Right atrium auricular region (tissue), 2 donors: Measurements from ENCODE around the gene APOA1. TPM values are rescaled to one million over a fixed set of nuclear protein-coding genes. Genes with fewer than 3 reads are reported as not detected.

Experiments used
- DNase-seq: peaks from one replicate; pipeline ENCODE4 v3.0.0-alpha.2; 2019; ENCODE audit warnings: low spot score
- H3K27ac ChIP-seq, 2 donors: fragments of 200-600 bp; sonication (generic); 1 replicate in 1 of 2; 2 replicates in 1 of 2; pipeline ENCODE4 v1.5.1; 2016 to 2019
- H3K27me3 ChIP-seq, 2 donors: fragments of 200-600 bp; sonication (generic); one replicate each; pipeline versions ENCODE4 v1.5.1 to v1.6.0; 2017 to 2019
- H3K36me3 ChIP-seq: fragments of 200-600 bp; sonication (generic); one replicate; pipeline ENCODE4 v1.5.1; 2016
- H3K4me1 ChIP-seq, 2 donors: fragments of 200-600 bp; sonication (generic); one replicate each; pipeline versions ENCODE4 v1.5.1 to v1.6.0; 2017 to 2019
- H3K4me3 ChIP-seq, 2 donors: fragments of 200-600 bp; sonication (generic); 1 replicate in 1 of 2; 2 replicates in 1 of 2; pipeline ENCODE4 v1.5.1; 2017 to 2019; ENCODE audit warnings: mild to moderate bottlenecking in 1 of 2, moderate library complexity in 1 of 2
- H3K9me3 ChIP-seq, 2 donors: fragments of 200-600 bp; sonication (generic); one replicate each; pipeline ENCODE4 v1.5.1; 2019
- total RNA-seq, 2 donors: library from RNA; depleted of rRNA; stranded (reverse); fragments of >200 nt; gene quantifications; one replicate each; pipeline ENCODE4 v1.1.0, GENCODE V29; 2016
- TF ChIP-seq, protein P1 (sequence below), 2 donors: fragments of 200-600 bp; sonication (generic); IDR thresholded peaks; one replicate each; pipeline ENCODE4 v1.5.1; 2019; ENCODE audit warnings: antibody characterized with exemption in 2 of 2

The APOA1 gene
- total RNA-seq, 2 donors from 2014 or later: 4.5 to 9.5 TPM

- no peak for DNase-seq
- H3K27me3 ChIP-seq: no peaks in the 10 kb centered on the region
- no peak within 1 kb of the TSS for H3K27ac ChIP-seq
These were observed 14.2 kb downstream of the APOA1 start, which contains the start of gene APOA4 for GRCh38 chr11:116823031-116823843. Gene APOA4 (minus strand): TSS chr11:116823304. CDS start chr11:116823191, 113 bp downstream.

DNA sequence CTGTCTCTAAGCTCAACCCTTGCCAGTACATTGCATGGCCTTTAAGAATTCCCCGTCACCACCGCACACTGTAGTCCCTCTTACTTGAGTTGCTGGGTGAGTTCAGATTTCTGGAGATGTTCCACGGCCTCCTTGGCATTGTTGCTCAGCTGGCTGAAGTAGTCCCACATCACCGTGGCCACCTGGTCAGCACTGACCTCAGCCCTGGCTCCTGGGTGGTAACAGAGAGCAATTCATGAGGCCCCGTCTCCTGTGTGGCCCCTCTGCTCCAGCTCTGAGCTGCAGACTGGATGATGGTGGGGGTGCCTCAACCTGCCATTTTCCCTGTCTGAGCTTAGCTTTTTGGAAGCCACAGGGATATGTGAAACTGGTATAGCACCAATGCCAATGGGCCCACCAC, 14.8 kb downstream of the APOA1 start:
- Histone ChIP-seq H3K4me1 (no peaks in the 10 kb centered on the region), H3K36me3 (no peaks in the 10 kb centered on the region), H3K4me3 (no peak overlapping the region), H3K27me3 (no peaks in the 10 kb centered on the region), H3K27ac (no peak overlapping the region), H3K9me3 (no peaks in the 10 kb centered on the region)
- DNase-seq: no peak
- TF ChIP-seq, protein P1, sequence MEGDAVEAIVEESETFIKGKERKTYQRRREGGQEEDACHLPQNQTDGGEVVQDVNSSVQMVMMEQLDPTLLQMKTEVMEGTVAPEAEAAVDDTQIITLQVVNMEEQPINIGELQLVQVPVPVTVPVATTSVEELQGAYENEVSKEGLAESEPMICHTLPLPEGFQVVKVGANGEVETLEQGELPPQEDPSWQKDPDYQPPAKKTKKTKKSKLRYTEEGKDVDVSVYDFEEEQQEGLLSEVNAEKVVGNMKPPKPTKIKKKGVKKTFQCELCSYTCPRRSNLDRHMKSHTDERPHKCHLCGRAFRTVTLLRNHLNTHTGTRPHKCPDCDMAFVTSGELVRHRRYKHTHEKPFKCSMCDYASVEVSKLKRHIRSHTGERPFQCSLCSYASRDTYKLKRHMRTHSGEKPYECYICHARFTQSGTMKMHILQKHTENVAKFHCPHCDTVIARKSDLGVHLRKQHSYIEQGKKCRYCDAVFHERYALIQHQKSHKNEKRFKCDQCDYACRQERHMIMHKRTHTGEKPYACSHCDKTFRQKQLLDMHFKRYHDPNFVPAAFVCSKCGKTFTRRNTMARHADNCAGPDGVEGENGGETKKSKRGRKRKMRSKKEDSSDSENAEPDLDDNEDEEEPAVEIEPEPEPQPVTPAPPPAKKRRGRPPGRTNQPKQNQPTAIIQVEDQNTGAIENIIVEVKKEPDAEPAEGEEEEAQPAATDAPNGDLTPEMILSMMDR (IDR thresholded peaks at IDR 0.05): no peak

More at GRCh38 chr11:116823031-116823843, 14.2 kb downstream of the APOA1 start, which contains the start of gene APOA4:
- TF ChIP-seq, protein P1 (IDR thresholded peaks at IDR 0.05): no peak
- Histone ChIP-seq H3K4me1 (no peaks in the 10 kb centered on the region), H3K9me3 (no peaks in the 10 kb centered on the region), H3K4me3 (no peak within 1 kb of the TSS), H3K36me3 (no peaks in the 10 kb centered on the region)

- no peaks in the 10 kb centered on the region for H3K4me1 ChIP-seq
- H3K9me3 ChIP-seq: no peaks in the 10 kb centered on the region
- TF ChIP-seq, protein P1 (IDR thresholded peaks at IDR 0.05): no peak
- DNase-seq: no peak
- H3K4me3 ChIP-seq: no peak overlapping the region
- no peak overlapping the region for H3K27ac ChIP-seq
- H3K27me3 ChIP-seq: no peaks in the 10 kb centered on the region
- H3K36me3 ChIP-seq: no peaks in the 10 kb centered on the region
These were observed 16.1 kb downstream of the APOA1 start for GRCh38 chr11:116821050-116821918.

DNA sequence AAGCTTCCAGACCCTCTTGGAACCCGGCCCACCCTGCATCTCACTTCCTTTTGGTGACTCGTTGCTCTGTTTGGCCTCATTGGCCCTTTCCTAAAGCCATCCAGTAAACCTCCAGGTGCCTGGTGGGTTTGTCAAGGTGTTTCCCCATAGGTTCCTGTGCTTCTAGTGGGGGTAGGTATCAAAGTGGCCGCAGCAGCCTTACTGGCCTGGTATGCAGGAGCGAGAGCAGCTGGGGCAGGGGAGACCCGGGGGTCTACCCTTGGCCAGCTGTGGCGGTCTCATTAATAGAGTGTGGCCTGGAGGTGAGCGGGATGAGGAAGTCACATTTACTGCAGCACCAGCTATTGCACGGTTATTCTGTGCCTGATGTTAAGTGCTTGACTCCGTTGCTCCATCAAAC, 18.4 kb downstream of the APOA1 start:
- H3K9me3 ChIP-seq: no peaks in the 10 kb centered on the region
- no peak for DNase-seq
- H3K36me3 ChIP-seq: no peaks in the 10 kb centered on the region
- no peak overlapping the region for H3K4me3 ChIP-seq
- no peaks in the 10 kb centered on the region for H3K27me3 ChIP-seq
- H3K4me1 ChIP-seq: no peaks in the 10 kb centered on the region
- TF ChIP-seq, protein P1 (IDR thresholded peaks at IDR 0.05): no peak
- H3K27ac ChIP-seq: no peak overlapping the region

DNA sequence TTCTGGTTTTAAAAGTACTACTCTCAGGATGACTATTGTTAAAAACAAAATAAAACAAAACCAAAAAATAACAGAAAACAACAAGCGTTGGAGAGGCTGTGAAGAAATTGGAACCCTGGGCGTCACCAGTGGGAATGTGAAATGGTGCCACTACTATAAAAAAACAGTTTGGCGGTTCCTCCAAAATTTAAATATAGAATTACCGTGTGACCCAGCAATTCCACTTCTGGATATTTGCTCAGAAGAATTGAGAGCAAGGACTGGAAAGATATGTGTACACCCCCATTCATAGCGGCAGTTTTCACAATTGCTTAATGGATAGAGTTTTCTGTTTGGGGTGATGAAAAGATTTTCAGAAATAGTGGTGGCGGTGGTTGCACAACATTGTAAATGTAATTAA, 22.9 kb downstream of the APOA1 start:
- H3K9me3 ChIP-seq: no peaks in the 10 kb centered on the region
- no peak overlapping the region for H3K27ac ChIP-seq
- no peak overlapping the region for H3K4me3 ChIP-seq
- no peaks in the 10 kb centered on the region for H3K36me3 ChIP-seq
- H3K4me1 ChIP-seq: no peaks in the 10 kb centered on the region
- no peaks in the 10 kb centered on the region for H3K27me3 ChIP-seq
- TF ChIP-seq, protein P1 (IDR thresholded peaks at IDR 0.05): no peak
- no peak for DNase-seq
